Activated T-helper 1 cell treated with anti-CD3 and anti-CD28 coated beads, Interleukin-12 subunit alpha, Interleukin-12 subunit beta, Interleukin-2, Interleukin-4 antibody, amounts not matched to agents 30 ng/mL and 10 ng/mL and 1 ng/mL, durations not matched to agents 14 hours and 24 hours and 36 hours (primary cell): Measurements from ENCODE around the gene FHDC1. TPM values are rescaled to one million over a fixed set of nuclear protein-coding genes. Genes with fewer than 3 reads are reported as not detected.

Experiments
- DNase-seq: peaks from one replicate; pipeline ENCODE4 v3.0.0; 2021; ENCODE audit warnings: low spot score
- H3K27ac Mint-ChIP-seq: one replicate; pipeline ENCODE4 v1.8.0; 2021; ENCODE audit warnings: mild to moderate bottlenecking, mixed read lengths
- H3K27me3 Mint-ChIP-seq: one replicate; pipeline ENCODE4 v1.8.0; 2022; ENCODE audit warnings: mild to moderate bottlenecking, moderate library complexity, mixed read lengths; ENCODE audit not compliant: insufficient read depth
- H3K36me3 Mint-ChIP-seq: one replicate; pipeline ENCODE4 v1.8.0; 2021; ENCODE audit warnings: low read depth, mixed read lengths
- H3K4me1 Mint-ChIP-seq: one replicate; pipeline ENCODE4 v1.8.0; 2021; ENCODE audit warnings: low read depth, mixed read lengths
- H3K4me3 Mint-ChIP-seq: one replicate; pipeline ENCODE4 v1.8.0; 2021; ENCODE audit warnings: mild to moderate bottlenecking, moderate library complexity, mixed read lengths
- H3K9me3 Mint-ChIP-seq: one replicate; pipeline ENCODE4 v1.8.0; 2021; ENCODE audit warnings: mixed read lengths
- intact Hi-C: fragments of 100-400 bp; cut with micrococcal nuclease; formaldehyde crosslinking; loops from one replicate; pipeline ENCODE4 v1.15.1; 2024
- total RNA-seq: library from RNA; stranded (reverse); gene quantifications from 2 replicates; pipeline ENCODE4 v1.2.3, GENCODE V29; 2022

Gene FHDC1
- total RNA-seq, 1 donor from 2014 or later = 0.10 TPM

- DNase-seq = no peak
- H3K4me3 Mint-ChIP-seq = no peak overlapping the region
- H3K36me3 Mint-ChIP-seq = no peaks in the 10 kb centered on the region
- H3K9me3 Mint-ChIP-seq = no peaks in the 10 kb centered on the region
- peaks cover 5% of the 10 kb centered on the region for H3K27me3 Mint-ChIP-seq
- no peaks in the 10 kb centered on the region for H3K4me1 Mint-ChIP-seq
- intact Hi-C loops = no loop called here
- no peak overlapping the region for H3K27ac Mint-ChIP-seq
Observed at GRCh38 chr4:152968806-152969394, 32.8 kb downstream of the FHDC1 start.

GRCh38 chr4:152970102-152970820, 34.1 kb downstream of the FHDC1 start:
- H3K27me3 Mint-ChIP-seq = peaks cover 5% of the 10 kb centered on the region
- no peak overlapping the region for H3K4me3 Mint-ChIP-seq
- H3K9me3 Mint-ChIP-seq = no peaks in the 10 kb centered on the region
- intact Hi-C loops = no loop called here
- H3K27ac Mint-ChIP-seq = no peak overlapping the region
- H3K36me3 Mint-ChIP-seq = no peaks in the 10 kb centered on the region
- H3K4me1 Mint-ChIP-seq = no peaks in the 10 kb centered on the region
- no peak for DNase-seq

GRCh38 chr4:152971053-152971452, 34.9 kb downstream of the FHDC1 start:
- H3K27me3 Mint-ChIP-seq = peaks cover 5% of the 10 kb centered on the region
- no peak overlapping the region for H3K4me3 Mint-ChIP-seq
- no peaks in the 10 kb centered on the region for H3K9me3 Mint-ChIP-seq
- no peak overlapping the region for H3K27ac Mint-ChIP-seq
- intact Hi-C loops = no loop called here
- no peaks in the 10 kb centered on the region for H3K4me1 Mint-ChIP-seq
- no peaks in the 10 kb centered on the region for H3K36me3 Mint-ChIP-seq
- DNase-seq = no peak

- peaks cover 5% of the 10 kb centered on the region for H3K27me3 Mint-ChIP-seq
- no peaks in the 10 kb centered on the region for H3K4me1 Mint-ChIP-seq
- DNase-seq = no peak
- no peak overlapping the region for H3K27ac Mint-ChIP-seq
- H3K9me3 Mint-ChIP-seq = no peaks in the 10 kb centered on the region
- intact Hi-C loops = no loop called here
- H3K4me3 Mint-ChIP-seq = no peak overlapping the region
- no peaks in the 10 kb centered on the region for H3K36me3 Mint-ChIP-seq
Observed at GRCh38 chr4:152972821-152973628, 36.9 kb downstream of the FHDC1 start.

- Mint-ChIP-seq H3K4me1 (no peaks in the 10 kb centered on the region), H3K27me3 (peaks cover 2% of the 10 kb centered on the region), H3K4me3 (no peak overlapping the region), H3K36me3 (no peaks in the 10 kb centered on the region), H3K9me3 (no peaks in the 10 kb centered on the region), H3K27ac (no peak overlapping the region)
- no peak for DNase-seq
- intact Hi-C loops = no loop called here
Observed at GRCh38 chr4:152973629-152974467, 37.7 kb downstream of the FHDC1 start.

GRCh38 chr4:152974468-152975379, 38.6 kb downstream of the FHDC1 start:
- Mint-ChIP-seq H3K9me3 (no peaks in the 10 kb centered on the region), H3K36me3 (no peaks in the 10 kb centered on the region), H3K4me3 (no peak overlapping the region), H3K4me1 (no peaks in the 10 kb centered on the region), H3K27ac (no peak overlapping the region), H3K27me3 (peaks cover 3% of the 10 kb centered on the region)
- no peak for DNase-seq
- intact Hi-C loops = no loop called here

- H3K27me3 Mint-ChIP-seq = peaks cover 3% of the 10 kb centered on the region
- no peak overlapping the region for H3K4me3 Mint-ChIP-seq
- no peaks in the 10 kb centered on the region for H3K9me3 Mint-ChIP-seq
- DNase-seq = no peak
- H3K27ac Mint-ChIP-seq = no peak overlapping the region
- intact Hi-C loops = no loop called here
- H3K36me3 Mint-ChIP-seq = no peaks in the 10 kb centered on the region
- no peaks in the 10 kb centered on the region for H3K4me1 Mint-ChIP-seq
Observed at GRCh38 chr4:152975380-152976211, 39.5 kb downstream of the FHDC1 start.

- intact Hi-C loops = no loop called here
- H3K4me1 Mint-ChIP-seq = no peaks in the 10 kb centered on the region
- no peak overlapping the region for H3K27ac Mint-ChIP-seq
- H3K27me3 Mint-ChIP-seq = peaks cover 3% of the 10 kb centered on the region
- H3K4me3 Mint-ChIP-seq = no peak overlapping the region
- DNase-seq = no peak
- no peaks in the 10 kb centered on the region for H3K9me3 Mint-ChIP-seq
- no peaks in the 10 kb centered on the region for H3K36me3 Mint-ChIP-seq
Observed at GRCh38 chr4:152976212-152976761, 40.2 kb downstream of the FHDC1 start.

- intact Hi-C loops = no loop called here
- no peaks in the 10 kb centered on the region for H3K4me1 Mint-ChIP-seq
- H3K36me3 Mint-ChIP-seq = no peaks in the 10 kb centered on the region
- H3K27me3 Mint-ChIP-seq = peaks cover 6% of the 10 kb centered on the region
- H3K9me3 Mint-ChIP-seq = no peaks in the 10 kb centered on the region
- H3K27ac Mint-ChIP-seq = no peak overlapping the region
- no peak overlapping the region for H3K4me3 Mint-ChIP-seq
- no peak for DNase-seq
Observed at GRCh38 chr4:152979731-152980330, 43.7 kb downstream of the FHDC1 start.

GRCh38 chr4:152981278-152981677, 45.2 kb downstream of the FHDC1 start:
- no peaks in the 10 kb centered on the region for H3K4me1 Mint-ChIP-seq

GRCh38 chr4:152981842-152982241, 45.7 kb downstream of the FHDC1 start:
- peaks cover 11% of the 10 kb centered on the region for H3K27me3 Mint-ChIP-seq
- H3K9me3 Mint-ChIP-seq = no peaks in the 10 kb centered on the region
- no peaks in the 10 kb centered on the region for H3K36me3 Mint-ChIP-seq
- no peak for DNase-seq
- no peaks in the 10 kb centered on the region for H3K4me1 Mint-ChIP-seq
- intact Hi-C loops = no loop called here
- H3K27ac Mint-ChIP-seq = no peak overlapping the region
- no peak overlapping the region for H3K4me3 Mint-ChIP-seq

More at GRCh38 chr4:152981278-152981677, 45.2 kb downstream of the FHDC1 start:
- Mint-ChIP-seq H3K27me3 (peaks cover 9% of the 10 kb centered on the region), H3K9me3 (no peaks in the 10 kb centered on the region), H3K36me3 (no peaks in the 10 kb centered on the region), H3K4me3 (no peak overlapping the region), H3K27ac (no peak overlapping the region)
- intact Hi-C loops = no loop called here
- DNase-seq = no peak
